GM19351 (cell line): ENCODE measurements around the gene ACTBL2.
A peak's percentile ranks its signal among the peaks of the same experiment; 100 is the strongest.

ENCODE experiments used
- ATAC-seq: cut with Tn5 transposase; IDR thresholded peaks from one replicate; pipeline ENCODE4 v1.9.1; 2021; ENCODE audit warnings: mild to moderate bottlenecking, moderate library complexity; ENCODE audit not compliant: unreplicated experiment

The ACTBL2 gene

GRCh38 chr5:57450991-57451876 is 31.4 kb downstream of the ACTBL2 start:
- ATAC-seq: no peak

GRCh38 chr5:57448751-57449150 is 33.9 kb downstream of the ACTBL2 start:
- no peak for ATAC-seq

GRCh38 chr5:57448287-57448686 is 34.3 kb downstream of the ACTBL2 start:
- no peak for ATAC-seq

- ATAC-seq: no peak
Observed at GRCh38 chr5:57447658-57448057, 35.0 kb downstream of the ACTBL2 start.

- no peak for ATAC-seq
Observed at GRCh38 chr5:57446966-57447365, 35.6 kb downstream of the ACTBL2 start.

- no peak for ATAC-seq
Observed at GRCh38 chr5:57445705-57446037, 36.9 kb downstream of the ACTBL2 start.

- ATAC-seq: peak; percentile 31
Observed at GRCh38 chr5:57445006-57445704, 37.5 kb downstream of the ACTBL2 start.

- ATAC-seq: peak; percentile 59
Observed at GRCh38 chr5:57442080-57442839, 40.4 kb downstream of the ACTBL2 start.

GRCh38 chr5:57441557-57441956 is 41.1 kb downstream of the ACTBL2 start:
- peak; percentile 36 for ATAC-seq

- no peak for ATAC-seq
Observed at GRCh38 chr5:57439601-57440000, 43.0 kb downstream of the ACTBL2 start.

GRCh38 chr5:57437976-57438805 is 44.4 kb downstream of the ACTBL2 start:
- ATAC-seq: no peak

GRCh38 chr5:57436586-57436985 is 46.0 kb downstream of the ACTBL2 start:
- no peak for ATAC-seq

GRCh38 chr5:57435701-57436134 is 46.9 kb downstream of the ACTBL2 start:
- no peak for ATAC-seq

- no peak for ATAC-seq
Observed at GRCh38 chr5:57434683-57435082, 47.9 kb downstream of the ACTBL2 start.

GRCh38 chr5:57434227-57434640 is 48.4 kb downstream of the ACTBL2 start:
- ATAC-seq: no peak

- no peak for ATAC-seq
Observed at GRCh38 chr5:57432876-57433275, 49.7 kb downstream of the ACTBL2 start.

GRCh38 chr5:57431759-57432158 is 50.9 kb downstream of the ACTBL2 start:
- no peak for ATAC-seq
